Measurements from ENCODE around the gene FILIP1L. TPM values are rescaled to one million over a fixed set of nuclear protein-coding genes. Genes with fewer than 3 reads are reported as not detected.

FILIP1L gene
- total RNA-seq, 3 donors from 2014 or later, result 19.8 to 23.7 (median 23.3) TPM

DNA sequence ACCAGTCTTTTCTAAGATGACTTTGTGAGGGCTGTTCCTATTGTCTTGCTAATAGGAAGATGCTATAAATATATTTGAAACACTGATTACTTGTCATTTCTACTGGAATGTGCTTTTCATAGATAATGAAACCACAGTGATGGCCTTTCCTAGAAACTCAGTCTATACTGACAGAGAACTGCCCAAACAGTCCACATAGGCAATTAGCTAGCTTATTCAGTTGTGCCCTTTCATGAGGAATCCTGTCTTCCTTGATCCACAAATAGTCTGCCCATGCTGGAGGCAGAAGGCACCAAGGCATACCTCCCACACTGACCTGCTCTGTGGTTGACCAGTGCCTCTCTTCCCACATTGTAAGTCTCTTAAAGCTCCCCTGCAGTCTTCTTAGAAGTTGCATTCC, 160.7 kb downstream of the FILIP1L start:
- Histone ChIP-seq H3K27ac (no peak overlapping the region), H3K9me3 (no peaks in the 10 kb centered on the region), H3K27me3 (no peaks in the 10 kb centered on the region), H3K4me1 (no peaks in the 10 kb centered on the region), H3K36me3 (no peaks in the 10 kb centered on the region), H3K4me3 (no peak overlapping the region)
- no peak for DNase-seq (ENCODE audit: low spot score in 2 of 2)
- TF ChIP-seq POLR2A (IDR thresholded peaks at IDR 0.05), result no peak
- TF ChIP-seq POLR2AphosphoS5 (IDR thresholded peaks at IDR 0.05), result no peak
- TF ChIP-seq CTCF (IDR thresholded peaks at IDR 0.05), result no peak
- intact Hi-C loops (cut with DNase I; ENCODE audit: low total_unique reads), result no loop called here

- intact Hi-C loops (cut with DNase I; ENCODE audit: low total_unique reads), result no loop called here
- Histone ChIP-seq H3K4me1 (no peaks in the 10 kb centered on the region), H3K27me3 (no peaks in the 10 kb centered on the region), H3K9me3 (no peaks in the 10 kb centered on the region), H3K4me3 (no peak overlapping the region), H3K36me3 (no peaks in the 10 kb centered on the region), H3K27ac (no peak overlapping the region)
- no peak for DNase-seq (ENCODE audit: low spot score in 2 of 2)
- TF ChIP-seq POLR2AphosphoS5 (IDR thresholded peaks at IDR 0.05) (no peak), CTCF (IDR thresholded peaks at IDR 0.05) (no peak), POLR2A (IDR thresholded peaks at IDR 0.05) (no peak)
Measured at GRCh38 chr3:99952306-99952705, 162.0 kb downstream of the FILIP1L start.

- no peaks in the 10 kb centered on the region for H3K27me3 ChIP-seq
- no peaks in the 10 kb centered on the region for H3K36me3 ChIP-seq
- no peak overlapping the region for H3K4me3 ChIP-seq
- no peaks in the 10 kb centered on the region for H3K9me3 ChIP-seq
- TF ChIP-seq CTCF (IDR thresholded peaks at IDR 0.05), result no peak
- TF ChIP-seq POLR2AphosphoS5 (IDR thresholded peaks at IDR 0.05), result no peak
- TF ChIP-seq POLR2A (IDR thresholded peaks at IDR 0.05), result no peak
- no peak for DNase-seq (ENCODE audit: low spot score in 2 of 2)
- intact Hi-C loops (cut with DNase I; ENCODE audit: low total_unique reads), result no loop called here
- H3K4me1 ChIP-seq, result no peaks in the 10 kb centered on the region
- no peak overlapping the region for H3K27ac ChIP-seq
Measured at GRCh38 chr3:99951701-99952100, 162.6 kb downstream of the FILIP1L start.

- intact Hi-C loops (cut with DNase I; ENCODE audit: low total_unique reads), result no loop called here
- Histone ChIP-seq H3K4me1 (no peaks in the 10 kb centered on the region), H3K4me3 (no peak overlapping the region), H3K36me3 (no peaks in the 10 kb centered on the region), H3K27ac (no peak overlapping the region), H3K9me3 (no peaks in the 10 kb centered on the region), H3K27me3 (no peaks in the 10 kb centered on the region)
- no peak for TF ChIP-seq POLR2A (IDR thresholded peaks at IDR 0.05)
- no peak for TF ChIP-seq POLR2AphosphoS5 (IDR thresholded peaks at IDR 0.05)
- no peak for TF ChIP-seq CTCF (IDR thresholded peaks at IDR 0.05)
- DNase-seq (ENCODE audit: low spot score in 2 of 2), result no peak
Measured at GRCh38 chr3:99950921-99951320, 163.4 kb downstream of the FILIP1L start.

DNA sequence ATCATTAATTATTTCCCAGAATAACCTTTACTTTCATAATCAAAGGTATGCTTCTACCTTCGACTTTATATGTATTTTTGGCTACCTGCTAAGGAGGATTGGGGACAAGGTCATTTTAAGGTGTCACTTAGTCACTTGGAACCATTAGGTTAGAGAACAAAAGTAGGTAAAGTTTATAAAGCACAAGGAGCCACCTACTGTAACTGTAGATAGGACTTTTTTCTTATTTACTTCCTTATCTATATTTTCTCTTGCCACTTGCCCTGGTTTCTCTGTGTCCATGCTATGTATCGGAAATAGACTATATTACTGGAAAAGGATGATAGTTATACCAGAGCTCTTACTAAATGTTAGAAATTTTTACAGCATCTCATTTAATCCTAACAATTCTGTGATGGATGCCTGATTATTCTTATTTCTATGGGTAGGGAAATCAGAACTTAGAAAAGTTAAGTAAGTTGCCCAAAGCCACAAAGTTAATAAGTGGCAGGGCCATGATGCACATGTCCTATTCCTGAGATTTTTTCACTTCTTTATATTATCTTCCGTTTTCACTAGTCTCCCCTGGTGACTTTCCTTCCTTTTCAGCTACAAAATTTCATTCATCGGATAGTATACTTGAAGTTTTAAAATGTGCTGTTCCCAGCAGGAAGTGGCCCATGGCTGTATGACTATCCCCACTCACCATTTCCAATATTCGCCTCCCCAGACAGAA, 164.2 kb downstream of the FILIP1L start:
- Histone ChIP-seq H3K27ac (no peak overlapping the region), H3K4me1 (no peaks in the 10 kb centered on the region)

More for the DNA sequence above, 164.2 kb downstream of the FILIP1L start:
- H3K36me3 ChIP-seq, result no peaks in the 10 kb centered on the region
- DNase-seq (ENCODE audit: low spot score in 2 of 2), result no peak
- intact Hi-C loops (cut with DNase I; ENCODE audit: low total_unique reads), result no loop called here
- no peaks in the 10 kb centered on the region for H3K9me3 ChIP-seq
- no peaks in the 10 kb centered on the region for H3K27me3 ChIP-seq
- H3K4me3 ChIP-seq, result no peak overlapping the region
- TF ChIP-seq POLR2AphosphoS5 (IDR thresholded peaks at IDR 0.05) (no peak), POLR2A (IDR thresholded peaks at IDR 0.05) (no peak), CTCF (IDR thresholded peaks at IDR 0.05) (no peak)

Measured in breast epithelium (tissue), 4 donors.